Breast epithelium (tissue), 4 donors: ENCODE results near the gene MSANTD1. TPM values are rescaled to one million over a fixed set of nuclear protein-coding genes. Genes with fewer than 3 reads are reported as not detected.

Experiments used
- DNase-seq, 2 donors: peaks; one replicate each; pipeline ENCODE4 v3.0.0-alpha.2; 2019; ENCODE audit warnings: low spot score in 2 of 2
- H3K27ac ChIP-seq, 2 donors: fragments of 200-600 bp; sonication (generic) in 1 of 2; one replicate each; pipeline ENCODE4 v1.5.1; 2016 to 2019; ENCODE audit warnings: mild to moderate bottlenecking in 1 of 2
- H3K27me3 ChIP-seq, 2 donors: fragments of 200-600 bp; sonication (generic) in 1 of 2; one replicate each; pipeline versions ENCODE4 v1.5.1 to v1.6.0; 2017 to 2019; ENCODE audit warnings: control low read depth in 1 of 2, mild to moderate bottlenecking in 1 of 2
- H3K36me3 ChIP-seq: fragments of 200-600 bp; one replicate; pipeline ENCODE4 v1.5.1; 2019
- H3K4me1 ChIP-seq, 2 donors: fragments of 200-600 bp; sonication (generic); one replicate each; pipeline ENCODE4 v1.5.1; 2016 to 2019; ENCODE audit warnings: control low read depth in 1 of 2
- H3K4me3 ChIP-seq, 3 donors: fragments of 200-600 bp; sonication (generic); 1 replicate in 2 of 3; 2 replicates in 1 of 3; pipeline ENCODE4 v1.5.1; 2016 to 2019; ENCODE audit warnings: mild to moderate bottlenecking in 3 of 3, moderate library complexity in 2 of 3
- H3K9me3 ChIP-seq, 2 donors: fragments of 200-600 bp; sonication (generic) in 1 of 2; one replicate each; pipeline ENCODE4 v1.5.1; 2016 to 2019; ENCODE audit warnings: control low read depth in 1 of 2
- POLR2A ChIP-seq: fragments of 450-650 bp; IDR thresholded peaks from one replicate; pipeline ENCODE4 v1.6.1; 2016; ENCODE audit warnings: antibody characterized with exemption, mild to moderate bottlenecking, moderate library complexity
- POLR2AphosphoS5 ChIP-seq, 3 donors: sonication (generic); formaldehyde crosslinking; IDR thresholded peaks; one replicate each; pipeline ENCODE4 v1.6.1; 2017; ENCODE audit warnings: antibody characterized with exemption in 3 of 3
- intact Hi-C: fragments of 100-400 bp; cut with DNase I; formaldehyde crosslinking; loops from one replicate; pipeline ENCODE4 v1.15.1; 2023; ENCODE audit warnings: low total_unique reads
- total RNA-seq, 3 donors: library from RNA; depleted of rRNA; stranded (reverse); fragments of >200 nt; gene quantifications; one replicate each; pipeline ENCODE4 v1.1.0, GENCODE V29; 2016
- TF ChIP-seq, protein P1 (sequence below), 3 donors: fragments of 450-650 bp; IDR thresholded peaks; one replicate each; pipeline ENCODE4 v1.5.1; 2016 to 2017; ENCODE audit warnings: antibody characterized with exemption in 3 of 3, mild to moderate bottlenecking in 3 of 3, moderate library complexity in 3 of 3

The MSANTD1 gene
- total RNA-seq, 3 donors from 2014 or later = 0.48 to 0.88 (median 0.66) TPM

DNA sequence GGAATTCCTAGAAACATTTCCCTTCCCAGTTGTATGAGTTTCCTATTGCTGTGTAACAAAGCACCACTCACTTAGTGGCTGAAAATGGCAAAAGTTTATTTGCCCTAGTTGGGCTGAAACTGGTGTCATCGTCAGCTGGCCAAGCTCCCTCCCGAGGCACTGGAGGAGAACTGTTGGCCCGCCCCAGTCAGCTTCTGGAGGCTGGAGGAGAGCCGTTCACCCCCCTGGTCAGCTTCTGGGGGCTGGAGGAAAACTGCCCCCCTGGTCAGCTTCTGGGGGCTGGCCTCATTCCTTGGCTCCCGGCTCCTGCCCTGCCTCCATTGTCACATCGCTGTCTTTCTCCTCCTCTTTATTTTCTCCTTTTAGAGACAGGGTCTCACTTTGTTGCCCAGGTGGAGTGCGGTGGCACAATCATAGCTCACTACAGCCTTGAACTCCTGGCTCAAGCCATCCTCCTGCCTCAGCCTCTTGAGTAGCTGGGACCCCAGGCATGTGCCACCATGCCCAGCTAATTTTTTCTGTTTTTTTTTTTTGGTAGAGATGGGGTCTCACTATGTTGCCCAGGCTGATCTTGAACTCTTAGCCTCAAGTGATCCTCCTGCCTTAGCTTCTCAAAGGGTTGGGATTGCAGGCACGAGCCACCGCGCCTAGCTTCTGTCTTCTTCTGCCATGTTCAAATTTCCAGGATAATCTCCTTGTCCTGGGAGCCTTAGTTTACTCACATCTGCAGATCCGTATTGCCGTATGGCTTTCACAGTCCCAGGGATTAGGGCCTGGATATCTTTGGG, 47.1 kb downstream of the MSANTD1 start:
- H3K4me3 ChIP-seq = no peak overlapping the region
- peak in 1 of 2 donors; percentile 5 for DNase-seq

DNA sequence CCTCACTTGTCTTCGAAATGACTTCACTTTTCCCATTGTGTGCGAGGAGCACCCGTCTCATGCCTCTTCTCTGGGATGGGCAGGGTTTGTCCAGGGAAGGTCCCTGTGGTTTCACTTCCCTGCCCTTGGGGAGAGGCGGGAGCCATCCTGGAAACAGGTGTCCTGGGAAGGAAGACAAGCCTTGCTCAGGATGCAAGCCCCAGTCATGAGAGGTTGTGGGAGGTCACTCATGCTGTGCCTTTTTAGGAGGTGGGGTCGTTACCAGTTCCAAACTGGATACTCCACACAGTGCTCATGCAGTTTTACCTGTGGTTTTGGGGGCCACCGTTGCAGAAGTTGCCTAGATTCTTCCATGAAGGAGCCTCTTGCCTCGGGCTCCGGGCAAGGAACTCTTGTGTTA, 47.7 kb downstream of the MSANTD1 start:
- intact Hi-C loops = no loop called here
- no peaks in the 10 kb centered on the region for H3K36me3 ChIP-seq

More for the DNA sequence above, 47.1 kb downstream of the MSANTD1 start:
- Histone ChIP-seq H3K4me1 (peaks cover 0 to 4% of the 10 kb centered on the region in 2 donors), H3K36me3 (no peaks in the 10 kb centered on the region), H3K27me3 (no peaks in the 10 kb centered on the region), H3K27ac (no peak overlapping the region), H3K9me3 (peaks cover 0 to 6% of the 10 kb centered on the region in 2 donors)
- intact Hi-C loops = no loop called here
- TF ChIP-seq, protein P1, sequence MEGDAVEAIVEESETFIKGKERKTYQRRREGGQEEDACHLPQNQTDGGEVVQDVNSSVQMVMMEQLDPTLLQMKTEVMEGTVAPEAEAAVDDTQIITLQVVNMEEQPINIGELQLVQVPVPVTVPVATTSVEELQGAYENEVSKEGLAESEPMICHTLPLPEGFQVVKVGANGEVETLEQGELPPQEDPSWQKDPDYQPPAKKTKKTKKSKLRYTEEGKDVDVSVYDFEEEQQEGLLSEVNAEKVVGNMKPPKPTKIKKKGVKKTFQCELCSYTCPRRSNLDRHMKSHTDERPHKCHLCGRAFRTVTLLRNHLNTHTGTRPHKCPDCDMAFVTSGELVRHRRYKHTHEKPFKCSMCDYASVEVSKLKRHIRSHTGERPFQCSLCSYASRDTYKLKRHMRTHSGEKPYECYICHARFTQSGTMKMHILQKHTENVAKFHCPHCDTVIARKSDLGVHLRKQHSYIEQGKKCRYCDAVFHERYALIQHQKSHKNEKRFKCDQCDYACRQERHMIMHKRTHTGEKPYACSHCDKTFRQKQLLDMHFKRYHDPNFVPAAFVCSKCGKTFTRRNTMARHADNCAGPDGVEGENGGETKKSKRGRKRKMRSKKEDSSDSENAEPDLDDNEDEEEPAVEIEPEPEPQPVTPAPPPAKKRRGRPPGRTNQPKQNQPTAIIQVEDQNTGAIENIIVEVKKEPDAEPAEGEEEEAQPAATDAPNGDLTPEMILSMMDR (IDR thresholded peaks at IDR 0.05) = no peak
- TF ChIP-seq POLR2A (no peak), POLR2AphosphoS5 (IDR thresholded peaks at IDR 0.05) (no peak)

DNA sequence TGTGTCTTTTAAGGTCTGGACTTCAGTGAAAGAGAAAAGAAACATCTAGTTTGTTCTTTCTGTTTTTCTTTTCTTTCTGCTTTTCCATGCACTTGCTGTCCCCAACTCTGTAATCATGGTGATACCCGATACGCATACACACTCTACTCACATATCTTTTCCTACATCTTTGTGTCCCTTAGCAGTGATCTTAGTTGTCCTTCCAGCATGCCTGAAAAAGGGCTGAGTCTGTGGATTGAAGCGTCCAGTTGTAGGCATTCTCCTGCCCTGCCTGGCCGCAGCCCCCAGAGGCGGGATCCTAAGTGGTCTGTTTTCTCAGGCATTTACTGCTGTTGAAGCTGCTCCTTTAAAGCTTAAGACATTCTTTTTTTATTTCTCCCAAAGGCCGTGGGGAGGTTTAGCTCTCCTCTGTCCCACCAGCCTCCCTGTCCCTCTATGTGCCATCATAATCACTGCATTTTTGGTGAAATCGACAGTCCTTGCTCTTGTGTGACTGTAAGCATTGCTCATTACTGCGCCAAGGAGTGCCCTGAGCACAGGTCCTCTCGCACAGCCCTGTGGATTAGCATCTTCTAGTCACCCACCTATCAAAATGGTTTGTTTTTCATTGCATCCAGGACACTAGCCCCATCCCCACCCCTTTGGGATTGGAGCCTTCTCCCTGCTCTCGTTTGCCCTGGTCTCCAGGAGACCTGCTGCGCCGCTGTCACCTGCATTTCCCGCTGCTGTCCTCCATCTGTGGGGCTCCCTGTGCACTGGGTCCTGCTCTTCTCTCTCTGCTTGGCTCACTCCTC, 48.3 kb downstream of the MSANTD1 start:
- Histone ChIP-seq H3K4me3 (no peak overlapping the region), H3K27ac (no peak overlapping the region), H3K9me3 (peaks cover 0 to 6% of the 10 kb centered on the region in 2 donors), H3K36me3 (no peaks in the 10 kb centered on the region), H3K27me3 (no peaks in the 10 kb centered on the region), H3K4me1 (peaks cover 0 to 4% of the 10 kb centered on the region in 2 donors)
- TF ChIP-seq, protein P1 (IDR thresholded peaks at IDR 0.05) = no peak
- TF ChIP-seq POLR2AphosphoS5 (IDR thresholded peaks at IDR 0.05) (no peak), POLR2A (no peak)
- peak in 1 of 2 donors; percentile 17 for DNase-seq
- intact Hi-C loops = no loop called here

More for the DNA sequence above, 47.7 kb downstream of the MSANTD1 start:
- no peak for TF ChIP-seq POLR2A
- TF ChIP-seq, protein P1 (IDR thresholded peaks at IDR 0.05) = no peak
- no peak for TF ChIP-seq POLR2AphosphoS5 (IDR thresholded peaks at IDR 0.05)
- peak in 1 of 2 donors; percentile 27 for DNase-seq
- Histone ChIP-seq H3K27me3 (no peaks in the 10 kb centered on the region), H3K4me1 (peaks cover 0 to 4% of the 10 kb centered on the region in 2 donors), H3K4me3 (no peak overlapping the region), H3K9me3 (peaks cover 0 to 6% of the 10 kb centered on the region in 2 donors), H3K27ac (no peak overlapping the region)

GRCh38 chr4:3299122-3299975, 50.4 kb downstream of the MSANTD1 start:
- intact Hi-C loops = no loop called here
- peaks cover 0 to 4% of the 10 kb centered on the region in 2 donors for H3K4me1 ChIP-seq
- TF ChIP-seq POLR2AphosphoS5 (IDR thresholded peaks at IDR 0.05) (no peak), POLR2A (no peak)
- TF ChIP-seq, protein P1 (IDR thresholded peaks at IDR 0.05) = no peak
- no peak overlapping the region for H3K4me3 ChIP-seq
- peaks cover 0 to 6% of the 10 kb centered on the region in 2 donors for H3K9me3 ChIP-seq
- DNase-seq = peak in 1 of 2 donors; percentile 27
- H3K27me3 ChIP-seq = no peaks in the 10 kb centered on the region
- H3K36me3 ChIP-seq = no peaks in the 10 kb centered on the region
- H3K27ac ChIP-seq = peak overlapping the region; percentile 4 to 36
